Hematopoietic multipotent progenitor cell treated with erythropoietin and hydrocortisone succinate and interleukin-3 and kit ligand, for 17 days (in vitro differentiated cells): Measurements from ENCODE around the gene ATAT1.

ENCODE experiments used
- DNase-seq: peaks from one replicate; pipeline ENCODE4 v3.0.0-alpha.2; 2015; ENCODE audit warnings: low spot score

ATAT1 gene

DNA sequence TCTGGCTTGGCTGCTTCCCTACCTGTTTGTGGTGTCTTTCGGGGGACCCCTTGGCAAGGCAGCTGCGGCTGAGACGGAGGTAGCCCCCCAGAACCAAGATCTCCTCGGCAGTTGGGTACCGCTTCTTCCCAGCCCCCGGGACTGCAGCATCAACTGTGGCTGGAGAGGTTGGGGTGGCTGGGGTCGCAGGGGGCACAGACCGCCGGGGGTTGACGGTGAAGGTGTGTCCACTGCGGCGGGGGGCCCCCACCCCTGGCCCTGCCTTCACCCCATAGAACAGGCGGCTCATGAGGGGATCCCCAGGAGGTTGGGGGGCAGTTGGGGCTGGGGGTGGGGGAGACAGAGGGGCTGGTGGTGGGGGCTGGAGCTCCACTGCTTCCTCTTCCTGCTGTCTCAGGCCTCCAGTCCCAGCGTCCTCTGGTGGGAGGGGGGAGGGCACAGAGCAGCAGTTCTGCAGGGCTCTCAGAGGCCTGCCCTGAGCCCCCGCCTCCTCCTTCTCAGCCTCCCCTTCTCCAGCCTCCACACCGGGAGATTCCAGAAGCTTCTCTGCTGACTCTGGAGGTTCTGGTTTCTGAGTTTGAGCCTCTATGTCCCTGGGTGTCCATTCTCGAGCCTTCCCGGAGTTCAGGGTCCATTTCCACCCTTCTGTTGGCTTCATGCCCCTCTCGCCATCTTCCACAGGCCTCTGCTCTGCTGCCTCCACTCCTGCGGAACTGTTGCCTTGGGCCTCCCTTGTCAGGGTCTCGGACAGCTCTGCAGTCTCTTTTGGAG lies 57.9 kb downstream of the ATAT1 start:
- no peak for DNase-seq

DNA sequence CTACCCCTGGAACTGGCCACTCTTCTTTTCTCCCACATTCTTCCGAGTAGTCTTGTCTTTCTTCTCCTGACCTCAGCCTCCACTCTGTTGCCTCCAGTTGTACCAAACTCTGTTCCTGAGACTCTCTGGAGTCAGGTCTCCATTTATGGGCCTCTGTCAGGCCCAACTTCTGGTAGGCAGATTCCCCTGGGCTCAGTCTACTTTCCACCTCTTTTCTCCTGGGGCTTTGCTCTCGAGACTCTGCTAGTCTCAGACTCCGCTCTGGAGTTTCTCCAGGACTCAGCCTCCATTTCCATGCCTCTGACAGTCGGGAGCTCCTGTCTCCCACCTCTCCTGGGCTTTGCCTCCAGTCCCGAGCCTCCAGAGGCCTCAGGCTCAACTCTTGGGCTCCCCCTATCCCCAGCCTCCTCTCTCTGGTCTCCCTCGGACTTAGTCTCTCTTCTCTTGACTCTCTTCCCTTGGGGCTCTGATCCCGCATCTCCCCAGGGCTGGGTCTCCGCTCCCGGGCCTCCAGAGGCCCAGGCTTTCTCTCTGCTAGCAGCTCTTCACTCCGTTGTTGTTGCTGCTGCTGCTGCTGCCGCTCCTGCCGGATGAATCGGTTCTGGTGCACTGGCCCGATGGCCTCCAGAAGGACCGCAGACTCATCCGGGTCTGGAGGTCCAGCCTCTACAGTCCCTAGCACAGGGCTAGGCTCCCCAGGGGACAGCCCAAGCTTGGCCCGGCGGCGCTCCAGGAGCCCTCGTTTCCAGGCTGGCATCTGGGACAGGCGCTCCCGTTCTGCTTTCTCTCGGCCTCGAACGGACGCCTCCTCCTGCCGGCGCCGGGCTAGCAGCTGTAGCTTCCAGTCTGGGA lies 58.7 kb downstream of the ATAT1 start:
- DNase-seq: no peak

DNA sequence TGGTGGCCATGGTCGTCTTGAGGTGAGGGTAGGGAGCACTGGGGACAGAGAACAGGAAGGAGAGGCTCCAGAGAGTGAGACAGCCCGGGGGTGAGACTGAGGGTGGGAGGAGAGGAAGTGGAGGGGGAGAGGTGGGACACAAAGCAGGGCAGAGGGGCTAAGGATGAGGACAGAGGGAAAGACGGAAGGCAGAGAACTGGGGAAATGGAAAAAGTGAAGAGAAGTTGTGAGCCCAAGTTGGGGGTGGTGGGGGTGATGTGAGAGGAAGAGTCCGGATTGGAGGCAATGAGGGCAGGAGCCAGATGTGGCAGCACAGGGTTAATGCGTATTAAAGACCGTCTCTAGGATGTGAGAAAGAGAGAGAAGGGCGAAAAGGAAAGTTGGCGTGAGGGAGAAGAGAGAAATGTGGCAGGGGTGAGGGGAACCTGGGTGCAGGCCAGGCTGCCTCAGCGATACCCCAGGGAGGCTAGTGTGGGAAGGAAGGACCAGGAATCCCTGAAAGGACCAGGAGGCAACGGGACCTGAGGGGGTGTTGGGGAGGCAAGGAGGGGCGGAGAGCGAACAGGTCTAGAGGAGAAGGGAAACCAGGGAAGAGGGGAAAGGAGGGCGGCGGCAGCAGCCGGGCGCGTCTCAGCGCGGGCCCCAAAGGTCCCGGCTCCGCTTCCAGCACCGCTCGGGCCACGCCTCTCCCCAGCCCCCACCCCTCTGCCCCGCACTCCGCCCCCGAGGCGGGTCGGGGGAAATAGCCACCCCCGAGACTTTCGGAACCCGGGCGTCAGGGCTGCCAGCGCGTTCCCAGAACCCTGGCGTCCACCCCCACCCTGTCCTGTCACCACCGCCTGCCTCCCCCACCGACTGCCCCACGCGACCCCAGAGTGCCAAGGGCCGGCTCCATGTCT lies 59.6 kb downstream of the ATAT1 start, which contains the start of gene PPP1R18:
PPP1R18 (minus strand) TSS at position 637 of the 899 bp plus-strand sequence; CDS start at position 10, 627 bp downstream.
- no peak for DNase-seq

DNA sequence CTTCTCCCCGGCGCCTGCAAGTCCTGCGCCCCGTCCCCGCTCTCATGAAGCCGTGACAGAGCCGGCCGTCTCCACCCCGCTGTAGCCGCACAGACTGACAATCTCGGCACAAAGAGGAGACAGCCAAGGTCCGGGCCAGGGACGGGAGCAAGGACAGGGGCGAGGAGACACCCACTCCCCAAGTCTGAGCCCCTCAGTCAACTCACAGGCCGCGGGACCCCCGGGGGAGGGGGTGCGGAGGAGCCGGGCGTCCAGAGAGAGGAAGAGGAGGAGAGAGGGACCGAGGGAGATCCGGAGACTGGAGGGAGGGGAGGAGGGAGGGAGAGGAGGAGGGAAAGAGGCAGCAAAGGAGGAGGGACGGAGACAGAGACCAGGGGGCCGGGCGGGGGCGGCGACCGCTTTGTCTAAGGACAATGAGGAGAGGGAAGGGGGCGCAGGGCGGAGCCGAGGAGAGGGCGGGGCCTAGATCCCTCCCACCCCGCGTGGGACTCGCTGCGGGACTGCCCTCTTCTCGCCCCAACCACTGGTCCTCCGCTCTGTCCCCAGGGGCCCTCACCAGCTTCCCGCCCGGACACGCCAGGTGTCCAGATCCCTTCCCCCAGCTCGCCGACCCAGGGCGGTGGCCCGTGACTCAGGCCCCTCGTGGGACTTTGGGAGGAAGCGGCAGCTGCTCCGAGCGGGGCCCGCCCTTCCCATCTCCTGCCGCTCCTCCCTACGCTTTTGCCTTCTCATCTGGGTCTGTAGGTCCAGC lies 60.4 kb downstream of the ATAT1 start:
- DNase-seq: no peak

- no peak for DNase-seq
Observed at GRCh38 chr6:30687659-30688431, 61.2 kb downstream of the ATAT1 start.

GRCh38 chr6:30688569-30688968 lies 61.9 kb downstream of the ATAT1 start:
- DNase-seq: no peak

GRCh38 chr6:30689022-30689865 lies 62.6 kb downstream of the ATAT1 start:
- DNase-seq: no peak

DNA sequence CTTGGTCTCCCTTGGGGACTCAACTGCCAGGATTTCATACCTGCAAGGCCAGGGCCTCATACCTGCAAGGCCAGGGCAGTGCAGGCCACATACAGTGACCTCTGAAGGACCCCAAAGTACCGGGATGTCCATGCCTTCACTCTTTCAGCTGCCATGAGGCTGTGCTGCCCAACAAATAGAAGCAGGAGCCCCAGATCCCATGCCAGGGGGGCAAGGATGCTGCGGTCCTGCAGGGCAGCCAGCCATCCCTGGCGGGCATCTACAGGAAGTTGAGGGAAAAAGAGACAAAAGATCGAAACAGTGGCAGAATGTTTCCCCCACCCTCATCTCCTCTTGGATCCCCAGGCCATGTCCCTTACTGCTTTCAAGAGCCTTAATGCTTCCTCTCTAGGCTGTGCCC lies 63.3 kb downstream of the ATAT1 start:
- DNase-seq: no peak

DNA sequence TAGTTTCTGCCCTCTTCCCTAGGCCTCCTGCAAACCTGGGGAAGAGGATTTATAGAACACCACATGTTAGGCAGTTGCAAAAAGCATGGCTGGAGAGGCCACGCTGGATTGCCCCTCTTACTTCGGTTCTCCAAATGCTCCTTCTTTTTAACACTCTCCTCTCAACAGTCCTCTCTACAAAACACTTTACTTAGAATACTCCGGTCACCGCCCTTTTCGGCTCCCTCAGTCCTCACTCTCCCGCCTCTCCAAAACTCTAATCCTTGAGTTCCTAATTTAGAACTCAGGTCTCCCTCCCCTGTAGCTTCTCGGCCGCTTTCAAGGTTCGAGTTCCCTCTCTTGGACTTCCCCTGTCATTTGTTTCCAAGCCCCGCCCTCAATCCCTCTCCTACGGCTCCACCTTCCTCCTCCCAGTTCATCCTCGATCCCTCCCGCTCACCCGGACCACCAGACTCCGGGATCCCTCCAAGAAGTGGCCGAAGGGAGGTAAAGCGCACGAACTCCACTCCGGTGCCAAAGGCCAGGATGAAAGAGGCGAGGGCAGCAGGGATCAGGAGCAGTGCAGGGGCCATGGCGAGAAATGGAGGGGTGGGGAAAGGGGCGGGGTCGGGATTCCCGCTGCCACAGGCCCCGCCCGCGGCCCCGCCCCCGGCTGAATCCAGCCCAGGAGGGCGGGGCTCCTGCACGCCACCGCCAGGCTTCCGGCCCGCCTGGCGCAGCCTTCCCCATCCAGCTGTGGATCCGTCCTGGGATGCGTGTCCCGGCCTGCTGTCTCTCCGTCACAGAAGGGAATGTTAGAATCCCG lies 63.9 kb downstream of the ATAT1 start, which contains the start of gene NRM:
NRM (minus strand) TSS at position 582 of the 805 bp plus-strand sequence; CDS start at position 572, 10 bp downstream.
- DNase-seq: peak; percentile 67

DNA sequence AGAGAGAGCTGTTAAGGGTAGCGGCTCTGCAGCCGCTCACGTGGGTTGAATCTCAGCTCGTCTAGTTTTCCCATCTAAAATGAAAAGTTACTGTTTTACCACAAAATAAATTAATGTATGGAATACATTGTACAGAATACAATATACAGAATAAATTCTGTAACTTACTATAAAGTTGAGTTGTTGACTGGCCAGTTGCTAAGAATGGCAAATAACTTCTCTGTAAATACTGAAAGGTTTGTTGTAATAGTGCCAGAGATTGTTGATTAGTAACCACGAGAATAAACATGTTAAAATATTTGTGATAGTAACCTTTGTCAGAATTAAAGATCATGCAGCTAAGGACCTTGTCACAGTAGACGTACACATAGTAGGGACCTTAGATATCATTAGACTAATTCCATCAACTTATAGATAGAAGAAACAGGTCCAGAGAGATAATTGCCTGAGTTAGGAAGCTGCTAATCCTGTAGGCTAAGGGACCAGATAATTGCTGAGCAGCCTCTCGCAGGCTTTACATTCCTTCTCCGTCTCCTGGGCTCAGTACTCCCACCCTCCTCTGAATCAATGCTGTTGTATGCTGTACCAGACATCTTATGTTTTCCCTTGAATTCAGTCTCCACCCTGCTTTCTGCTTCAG lies 64.7 kb downstream of the ATAT1 start:
- no peak for DNase-seq
